Neural crest cell (in vitro differentiated cells): ENCODE measurements around the gene KAT5. TPM values are rescaled to one million over a fixed set of nuclear protein-coding genes. Genes with fewer than 3 reads are reported as not detected.
"Not testable (repeated sequence)": the region's sequence is repeated elsewhere in the genome, so short reads cannot be mapped to it uniquely, and the experiment has no call there.

Experiments used
- DNase-seq: peaks from one replicate; pipeline ENCODE4 v3.0.0; 2021; ENCODE audit warnings: low read depth, mixed read lengths, low spot score
- H3K27ac Mint-ChIP-seq: one replicate; pipeline ENCODE4 v1.8.0; 2021; ENCODE audit warnings: mild to moderate bottlenecking, mixed read lengths; ENCODE audit not compliant: unreplicated experiment
- H3K27me3 Mint-ChIP-seq: 2 replicates; pipeline ENCODE4 v1.8.0; 2021; ENCODE audit warnings: low read depth, mild to moderate bottlenecking, mixed read lengths
- H3K36me3 Mint-ChIP-seq: 2 replicates; pipeline ENCODE4 v1.8.0; 2021; ENCODE audit warnings: low read depth, mild to moderate bottlenecking, mixed read lengths
- H3K4me1 Mint-ChIP-seq: 2 replicates; pipeline ENCODE4 v1.8.0; 2021; ENCODE audit warnings: mixed read lengths
- H3K4me3 Mint-ChIP-seq: one replicate; pipeline ENCODE4 v1.8.0; 2021; ENCODE audit warnings: mild to moderate bottlenecking, mixed read lengths
- H3K9me3 Mint-ChIP-seq: 2 replicates; pipeline ENCODE4 v1.8.0; 2021; ENCODE audit warnings: mixed read lengths
- CTCF ChIP-seq: fragments of 200-600 bp; sonication (generic); conservative IDR thresholded peaks from 2 replicates; pipeline ENCODE4 v1.5.0; 2021; ENCODE audit warnings: antibody characterized with exemption, mild to moderate bottlenecking
- total RNA-seq: library from RNA; stranded (reverse); gene quantifications from 2 replicates; pipeline ENCODE4 v1.2.1, GENCODE V29; 2021

Gene KAT5
- total RNA-seq, 1 donor from 2014 or later = 74.9 TPM

- H3K4me1 Mint-ChIP-seq = no peaks in the 10 kb centered on the region
- TF ChIP-seq CTCF = no peak
- peaks cover 11% of the 10 kb centered on the region for H3K9me3 Mint-ChIP-seq
- H3K27ac Mint-ChIP-seq = no peak overlapping the region
- H3K4me3 Mint-ChIP-seq = no peak overlapping the region
- no peaks in the 10 kb centered on the region for H3K36me3 Mint-ChIP-seq
- no peak for DNase-seq
- peaks cover 62% of the 10 kb centered on the region for H3K27me3 Mint-ChIP-seq
These were observed 8.2 kb upstream of the KAT5 start for GRCh38 chr11:65703846-65704245.

- peak; percentile 66 for DNase-seq
- H3K27me3 Mint-ChIP-seq = peaks cover 45% of the 10 kb centered on the region
- H3K4me3 Mint-ChIP-seq, H3K27ac Mint-ChIP-seq, H3K9me3 Mint-ChIP-seq, H3K4me1 Mint-ChIP-seq, H3K36me3 Mint-ChIP-seq: not testable (repeated sequence)
- peak; percentile 82 for TF ChIP-seq CTCF
These were observed 5.7 kb upstream of the KAT5 start for GRCh38 chr11:65706303-65706763.

- not testable (repeated sequence) for H3K27ac Mint-ChIP-seq, H3K4me3 Mint-ChIP-seq, H3K9me3 Mint-ChIP-seq
These were observed 5.0 kb upstream of the KAT5 start for GRCh38 chr11:65707002-65707401.

GRCh38 chr11:65708451-65708850 is 3.6 kb upstream of the KAT5 start:
- Mint-ChIP-seq H3K36me3 (peaks cover 4% of the 10 kb centered on the region), H3K9me3 (peaks cover 3% of the 10 kb centered on the region), H3K4me1 (peaks cover 13% of the 10 kb centered on the region), H3K27ac (no peak overlapping the region), H3K27me3 (peaks cover 32% of the 10 kb centered on the region), H3K4me3 (peak overlapping the region; percentile 38)
- DNase-seq = no peak
- TF ChIP-seq CTCF = no peak

More at GRCh38 chr11:65707002-65707401, 5.0 kb upstream of the KAT5 start:
- not testable (repeated sequence) for DNase-seq, H3K36me3 Mint-ChIP-seq, H3K4me1 Mint-ChIP-seq
- peaks cover 42% of the 10 kb centered on the region for H3K27me3 Mint-ChIP-seq

GRCh38 chr11:65709661-65710060 is 2.4 kb upstream of the KAT5 start:
- Mint-ChIP-seq H3K4me3 (peak overlapping the region; percentile 0), H3K27me3 (peaks cover 22% of the 10 kb centered on the region), H3K9me3 (peaks cover 3% of the 10 kb centered on the region), H3K4me1 (peaks cover 16% of the 10 kb centered on the region), H3K36me3 (peaks cover 6% of the 10 kb centered on the region), H3K27ac (no peak overlapping the region)
- no peak for TF ChIP-seq CTCF
- no peak for DNase-seq

GRCh38 chr11:65710421-65710820 is 1.6 kb upstream of the KAT5 start:
- TF ChIP-seq CTCF = no peak
- Mint-ChIP-seq H3K27me3 (peaks cover 16% of the 10 kb centered on the region), H3K4me1 (peaks cover 16% of the 10 kb centered on the region), H3K27ac (no peak overlapping the region), H3K9me3 (peaks cover 3% of the 10 kb centered on the region), H3K4me3 (no peak overlapping the region), H3K36me3 (peaks cover 11% of the 10 kb centered on the region)
- DNase-seq = no peak
